IMR-90 (cell line): ENCODE measurements around the gene UBE2V1.

Source experiments
- CEBPB ChIP-seq: IDR thresholded peaks from 2 replicates; pipeline ENCODE4 v1.6.1; 2012; ENCODE audit warnings: low read depth, low read length, improper control_type of control experiment
- CHD1 ChIP-seq: IDR thresholded peaks from 2 replicates; pipeline ENCODE4 v1.6.1; 2012; ENCODE audit warnings: low read depth, low read length, improper control_type of control experiment
- FOS ChIP-seq: fragments of 150-350 bp; IDR thresholded peaks from 2 replicates; pipeline ENCODE4 v1.6.1; 2016; ENCODE audit warnings: low read depth, low read length
- MAZ ChIP-seq: IDR thresholded peaks from 2 replicates; pipeline ENCODE4 v1.6.1; 2012; ENCODE audit warnings: low read depth, mild to moderate bottlenecking, low read length, improper control_type of control experiment, moderate library complexity, borderline replicate concordance
- NFE2L2 ChIP-seq: fragments of 150-350 bp; IDR thresholded peaks from 2 replicates; pipeline ENCODE4 v1.6.1; 2016; ENCODE audit warnings: low read depth, mild to moderate bottlenecking, low read length
- POLR2A ChIP-seq: IDR thresholded peaks from 2 replicates; pipeline ENCODE4 v1.6.1; 2012; ENCODE audit warnings: mild to moderate bottlenecking, low read depth, low read length
- RAD21 ChIP-seq: IDR thresholded peaks from 2 replicates; pipeline ENCODE4 v1.6.1; 2012; ENCODE audit warnings: low read length, improper control_type of control experiment
- RFX5 ChIP-seq: IDR thresholded peaks from 2 replicates; pipeline ENCODE4 v1.8.0; 2012; ENCODE audit warnings: low read depth, mild to moderate bottlenecking, low read length, moderate library complexity
- SMC3 ChIP-seq: fragments of 150-350 bp; IDR thresholded peaks from 2 replicates; pipeline ENCODE4 v1.6.1; 2016; ENCODE audit warnings: low read depth, mild to moderate bottlenecking, antibody characterized with exemption, low read length, moderate library complexity
- TF ChIP-seq, protein P1 (sequence below): conservative IDR thresholded peaks from 2 replicates; pipeline ENCODE4 v1.5.1; 2012; ENCODE audit warnings: mild to moderate bottlenecking, low read depth, low read length, improper control_type of control experiment
- TF ChIP-seq, protein P2 (sequence below): fragments of 150-350 bp; IDR thresholded peaks from 2 replicates; pipeline ENCODE4 v1.6.1; 2017; ENCODE audit warnings: mild to moderate bottlenecking, antibody characterized with exemption, low read length, low read depth

DNA sequence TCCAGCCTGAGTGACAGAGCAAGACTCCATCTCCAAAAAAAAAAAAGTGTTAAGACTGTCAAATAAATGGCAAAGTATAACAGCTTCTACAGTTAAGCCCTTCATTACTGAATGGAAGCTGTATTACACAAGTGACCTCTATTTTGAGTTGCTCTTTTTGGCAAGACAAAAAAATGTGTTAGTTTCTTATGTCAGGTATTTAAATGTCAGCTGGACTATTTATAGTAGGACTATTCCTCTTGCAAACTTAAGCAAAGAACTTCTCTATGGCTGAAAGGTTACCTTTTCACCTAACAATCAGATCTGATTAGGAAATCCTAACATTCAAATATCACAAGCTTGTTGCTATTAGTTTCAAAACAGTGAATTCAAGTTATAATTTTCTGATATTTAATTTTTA, 12.4 kb downstream of the UBE2V1 start:
- no peak for TF ChIP-seq RFX5
- TF ChIP-seq, protein P1, sequence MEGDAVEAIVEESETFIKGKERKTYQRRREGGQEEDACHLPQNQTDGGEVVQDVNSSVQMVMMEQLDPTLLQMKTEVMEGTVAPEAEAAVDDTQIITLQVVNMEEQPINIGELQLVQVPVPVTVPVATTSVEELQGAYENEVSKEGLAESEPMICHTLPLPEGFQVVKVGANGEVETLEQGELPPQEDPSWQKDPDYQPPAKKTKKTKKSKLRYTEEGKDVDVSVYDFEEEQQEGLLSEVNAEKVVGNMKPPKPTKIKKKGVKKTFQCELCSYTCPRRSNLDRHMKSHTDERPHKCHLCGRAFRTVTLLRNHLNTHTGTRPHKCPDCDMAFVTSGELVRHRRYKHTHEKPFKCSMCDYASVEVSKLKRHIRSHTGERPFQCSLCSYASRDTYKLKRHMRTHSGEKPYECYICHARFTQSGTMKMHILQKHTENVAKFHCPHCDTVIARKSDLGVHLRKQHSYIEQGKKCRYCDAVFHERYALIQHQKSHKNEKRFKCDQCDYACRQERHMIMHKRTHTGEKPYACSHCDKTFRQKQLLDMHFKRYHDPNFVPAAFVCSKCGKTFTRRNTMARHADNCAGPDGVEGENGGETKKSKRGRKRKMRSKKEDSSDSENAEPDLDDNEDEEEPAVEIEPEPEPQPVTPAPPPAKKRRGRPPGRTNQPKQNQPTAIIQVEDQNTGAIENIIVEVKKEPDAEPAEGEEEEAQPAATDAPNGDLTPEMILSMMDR, result no peak
- TF ChIP-seq NFE2L2, result no peak
- TF ChIP-seq POLR2A, result no peak
- TF ChIP-seq RAD21, result no peak
- TF ChIP-seq, protein P2, sequence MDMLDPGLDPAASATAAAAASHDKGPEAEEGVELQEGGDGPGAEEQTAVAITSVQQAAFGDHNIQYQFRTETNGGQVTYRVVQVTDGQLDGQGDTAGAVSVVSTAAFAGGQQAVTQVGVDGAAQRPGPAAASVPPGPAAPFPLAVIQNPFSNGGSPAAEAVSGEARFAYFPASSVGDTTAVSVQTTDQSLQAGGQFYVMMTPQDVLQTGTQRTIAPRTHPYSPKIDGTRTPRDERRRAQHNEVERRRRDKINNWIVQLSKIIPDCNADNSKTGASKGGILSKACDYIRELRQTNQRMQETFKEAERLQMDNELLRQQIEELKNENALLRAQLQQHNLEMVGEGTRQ, result no peak
- TF ChIP-seq SMC3, result no peak
- no peak for TF ChIP-seq CHD1
- TF ChIP-seq FOS, result no peak
- TF ChIP-seq MAZ, result no peak
- no peak for TF ChIP-seq CEBPB
